ENCODE data around the gene CELA1.
A peak's percentile ranks its signal among the peaks of the same experiment; 100 is the strongest.

Gene CELA1

DNA sequence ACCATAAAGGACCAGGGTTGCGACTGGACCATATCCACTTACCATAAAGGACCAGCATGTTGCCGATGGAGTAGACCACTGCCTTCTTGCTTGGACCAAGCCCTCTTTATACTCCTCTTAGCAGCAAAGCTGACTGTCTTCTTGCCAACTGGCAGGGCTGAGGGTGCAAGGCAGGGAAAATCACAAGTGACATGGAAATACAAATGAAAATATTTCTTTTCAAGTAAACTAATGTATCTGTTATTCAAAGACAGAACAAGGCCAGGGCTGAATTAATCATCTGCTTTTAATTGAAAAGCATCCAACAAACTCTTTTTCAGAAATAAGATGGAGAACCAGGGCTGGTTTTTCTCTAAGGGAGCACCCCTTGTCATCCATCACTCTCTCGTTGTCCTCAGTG is at the start of gene CELA1:
Gene CELA1 (minus strand): TSS at position 99 of the 400 bp plus-strand sequence. CDS start 41 bp downstream, at position 58.
- no peak for DNase-seq

- DNase-seq: peak in 1 of 6 experiments; percentile 11
Observed at GRCh38 chr12:51395283-51396230, 49.1 kb upstream of the CELA1 start.

DNA sequence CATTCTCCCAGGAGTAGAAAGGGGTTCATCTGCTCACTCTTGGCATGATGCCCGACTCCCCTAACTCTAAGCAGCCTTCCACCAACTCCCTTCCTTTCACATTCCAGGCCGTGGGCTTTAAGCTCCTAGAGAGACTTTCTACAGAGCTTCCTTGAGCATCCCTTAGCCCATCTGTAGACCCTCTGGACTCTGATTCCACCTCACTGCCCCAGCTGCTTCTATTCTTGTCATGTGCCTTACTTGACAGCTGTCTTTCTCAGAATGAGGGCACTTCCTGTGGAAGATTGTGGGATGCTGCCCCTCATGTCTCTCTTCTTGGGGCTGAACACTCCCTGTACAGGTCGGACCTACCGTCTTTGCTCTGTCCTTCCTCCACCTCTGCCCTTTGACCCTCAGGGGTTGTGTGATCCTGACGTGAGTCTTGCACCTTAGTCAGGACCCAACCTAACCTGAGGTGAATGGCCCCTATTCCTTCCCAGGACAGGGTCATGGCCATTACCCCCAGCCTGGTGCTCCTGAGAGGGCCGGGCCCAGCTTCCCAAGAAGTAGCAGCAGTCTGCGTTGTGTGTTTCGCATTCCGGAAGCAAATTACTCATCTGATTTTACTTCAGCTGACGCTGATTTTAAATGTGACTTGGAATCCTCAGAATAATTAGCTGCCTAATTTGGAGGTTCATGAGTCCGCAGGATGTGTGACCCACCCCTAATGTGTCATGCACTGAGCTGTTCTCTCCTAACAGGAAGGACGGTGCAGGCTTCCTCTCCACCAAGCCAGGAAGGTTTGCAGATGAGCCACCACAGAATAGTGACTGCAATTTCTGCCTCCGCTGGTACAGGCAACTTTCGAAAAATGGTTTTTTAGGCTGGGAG is 47.4 kb upstream of the CELA1 start:
- DNase-seq: peak in 3 of 6 experiments; percentile 14 to 39 (median 31)

GRCh38 chr12:51392556-51393237 is 46.2 kb upstream of the CELA1 start:
- DNase-seq: peak in 4 of 6 experiments; percentile 8 to 33 (median 12)

- DNase-seq: peak; percentile 37 to 70 (median 57)
Observed at GRCh38 chr12:51391283-51392123, 45.0 kb upstream of the CELA1 start, which contains the start of gene GALNT6. GALNT6 (minus strand) TSS chr12:51391406; CDS start chr12:51379781, 11,625 bp downstream.

DNA sequence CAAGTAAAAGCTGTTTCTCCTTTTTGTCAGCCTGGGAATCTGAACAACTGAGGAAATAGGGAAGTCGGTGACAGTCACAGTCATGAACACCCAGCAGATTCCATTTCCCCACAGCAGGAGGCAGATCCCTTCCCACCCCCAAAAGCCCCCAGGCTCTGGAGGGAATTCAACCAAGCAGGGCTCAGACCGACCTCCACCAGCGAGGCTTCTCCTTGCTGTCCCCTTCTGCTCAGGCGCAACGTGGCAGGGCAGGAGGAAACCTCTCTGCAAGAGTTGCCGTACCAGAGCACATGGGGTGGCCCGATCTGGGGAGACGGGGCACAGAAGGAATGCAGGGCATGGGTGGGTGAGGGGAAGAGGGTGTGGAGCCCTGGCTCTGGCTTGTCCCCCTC is 44.4 kb upstream of the CELA1 start:
- DNase-seq: peak in 2 of 6 experiments; percentile 26 to 45

DNA sequence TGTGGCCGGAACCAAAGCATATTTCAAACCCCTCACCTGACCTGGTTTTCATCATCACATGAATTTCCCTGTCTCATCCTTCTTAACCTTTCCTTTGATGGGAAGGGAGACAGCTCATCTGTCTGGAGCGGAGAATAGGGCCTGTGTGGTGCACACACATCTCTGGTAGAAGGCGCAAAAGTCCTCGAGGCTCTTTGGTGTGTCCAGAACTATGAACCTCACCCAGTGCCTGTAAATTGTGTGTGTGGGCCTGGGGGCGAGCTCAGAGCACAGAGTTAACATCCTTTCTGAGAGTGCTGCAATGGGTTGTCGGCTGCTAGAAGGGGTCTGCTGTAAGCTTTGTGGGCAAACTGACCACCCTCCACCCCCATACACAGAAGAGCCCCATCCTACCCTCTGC is 44.0 kb upstream of the CELA1 start:
- no peak for DNase-seq

DNA sequence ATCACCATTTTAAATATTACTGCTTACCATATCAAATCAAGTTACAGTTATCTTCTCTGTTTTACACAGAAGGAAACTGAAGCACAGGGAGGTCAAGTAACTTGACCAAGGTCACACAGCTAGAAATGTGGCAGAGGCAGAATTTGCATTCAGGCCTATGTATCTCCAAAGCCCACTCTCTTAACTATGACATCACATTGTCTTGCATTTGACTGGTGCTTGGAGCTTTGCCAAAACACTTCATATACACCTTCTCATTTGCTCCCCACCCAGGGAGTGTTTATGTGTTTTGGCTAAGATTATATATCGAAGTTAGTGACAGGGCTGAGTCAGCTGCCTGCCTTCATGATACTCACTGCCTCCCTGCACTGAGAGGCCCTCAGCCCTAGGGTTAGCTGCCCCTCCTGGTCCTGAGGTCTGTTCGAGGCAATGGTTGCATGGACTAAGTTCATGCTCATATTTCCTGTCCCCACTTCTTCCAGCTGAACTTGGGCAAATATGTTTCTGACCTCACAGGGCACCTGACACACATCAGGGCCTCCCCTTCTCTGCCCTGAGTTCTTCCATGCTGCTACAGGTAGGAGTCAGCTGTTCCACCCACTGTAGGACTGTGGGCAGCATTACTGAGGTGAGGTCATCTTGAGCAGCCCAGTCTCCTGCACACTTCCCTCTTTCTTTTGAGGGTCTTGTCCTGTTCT is 43.0 kb upstream of the CELA1 start:
- DNase-seq: peak in 2 of 6 experiments; percentile 15 to 22

- DNase-seq: no peak
Observed at GRCh38 chr12:51388846-51389245, 42.4 kb upstream of the CELA1 start.

GRCh38 chr12:51388069-51388799 is 41.8 kb upstream of the CELA1 start:
- no peak for DNase-seq

GRCh38 chr12:51386351-51386750 is 39.9 kb upstream of the CELA1 start:
- DNase-seq: no peak

- peak in 2 of 6 experiments; percentile 15 to 34 for DNase-seq
Observed at GRCh38 chr12:51383269-51383905, 36.9 kb upstream of the CELA1 start.

DNA sequence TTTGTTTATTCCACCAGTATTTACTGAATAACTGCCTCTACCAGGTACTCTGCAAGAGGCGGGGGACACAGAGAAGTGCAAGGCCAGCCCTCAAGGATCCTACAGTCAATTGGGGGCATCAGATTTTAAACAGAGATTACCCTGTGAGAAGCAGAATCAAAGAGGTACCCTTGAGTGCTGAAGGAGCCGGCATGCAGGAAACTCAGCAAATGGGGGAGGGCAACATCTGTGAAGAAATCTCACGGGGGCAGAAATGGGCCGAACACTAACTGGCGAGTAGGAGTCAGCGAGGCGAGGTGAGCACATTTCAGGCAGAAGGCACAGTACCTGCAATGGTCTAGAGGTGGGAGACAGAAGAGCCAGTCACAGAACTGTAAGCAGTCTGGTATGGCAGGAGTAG is 35.7 kb upstream of the CELA1 start:
- DNase-seq: peak in 1 of 6 experiments; percentile 8

DNA sequence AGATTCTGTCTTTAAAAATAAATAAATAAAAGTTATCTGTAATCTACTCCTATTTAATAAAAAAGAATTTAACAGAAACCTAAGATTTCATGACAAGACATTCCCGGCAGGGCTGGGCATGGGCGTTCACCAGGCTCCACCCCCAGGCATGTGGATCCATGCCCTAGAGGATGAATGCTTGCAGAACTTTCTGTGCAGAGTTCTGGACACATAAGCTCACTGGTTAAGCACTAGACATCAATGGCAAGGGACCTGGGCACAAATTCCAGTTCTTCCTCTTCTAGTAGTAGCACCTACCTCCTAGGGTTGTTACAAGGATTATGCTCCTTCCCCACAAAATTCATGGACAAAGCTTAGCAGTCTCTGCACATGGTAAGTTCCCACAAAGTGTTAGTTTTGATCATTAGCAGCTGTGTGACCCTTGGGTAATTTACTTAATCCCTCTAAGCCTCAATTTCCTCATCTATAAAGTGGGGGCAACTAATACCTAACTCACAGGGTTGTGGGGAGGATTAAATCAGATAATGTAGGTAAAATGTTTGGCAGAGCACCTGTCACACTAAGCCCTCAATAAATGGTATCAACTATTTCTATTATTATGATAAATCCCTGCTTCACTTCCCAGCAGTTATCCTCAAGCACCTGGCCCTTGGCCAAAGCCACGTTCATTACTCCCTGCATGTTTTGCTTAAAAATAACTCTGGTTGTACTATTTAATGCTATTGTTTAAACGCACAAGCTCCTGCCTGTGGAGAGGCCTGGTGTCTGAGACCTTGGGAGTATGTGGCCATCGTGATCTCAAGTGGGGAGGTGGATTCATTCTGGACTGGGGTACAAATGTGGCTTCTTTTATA is 35.0 kb upstream of the CELA1 start:
- no peak for DNase-seq

GRCh38 chr12:51379571-51379970 is 33.1 kb upstream of the CELA1 start:
- no peak for DNase-seq

- no peak for DNase-seq
Observed at GRCh38 chr12:51378749-51379148, 32.3 kb upstream of the CELA1 start.

DNA sequence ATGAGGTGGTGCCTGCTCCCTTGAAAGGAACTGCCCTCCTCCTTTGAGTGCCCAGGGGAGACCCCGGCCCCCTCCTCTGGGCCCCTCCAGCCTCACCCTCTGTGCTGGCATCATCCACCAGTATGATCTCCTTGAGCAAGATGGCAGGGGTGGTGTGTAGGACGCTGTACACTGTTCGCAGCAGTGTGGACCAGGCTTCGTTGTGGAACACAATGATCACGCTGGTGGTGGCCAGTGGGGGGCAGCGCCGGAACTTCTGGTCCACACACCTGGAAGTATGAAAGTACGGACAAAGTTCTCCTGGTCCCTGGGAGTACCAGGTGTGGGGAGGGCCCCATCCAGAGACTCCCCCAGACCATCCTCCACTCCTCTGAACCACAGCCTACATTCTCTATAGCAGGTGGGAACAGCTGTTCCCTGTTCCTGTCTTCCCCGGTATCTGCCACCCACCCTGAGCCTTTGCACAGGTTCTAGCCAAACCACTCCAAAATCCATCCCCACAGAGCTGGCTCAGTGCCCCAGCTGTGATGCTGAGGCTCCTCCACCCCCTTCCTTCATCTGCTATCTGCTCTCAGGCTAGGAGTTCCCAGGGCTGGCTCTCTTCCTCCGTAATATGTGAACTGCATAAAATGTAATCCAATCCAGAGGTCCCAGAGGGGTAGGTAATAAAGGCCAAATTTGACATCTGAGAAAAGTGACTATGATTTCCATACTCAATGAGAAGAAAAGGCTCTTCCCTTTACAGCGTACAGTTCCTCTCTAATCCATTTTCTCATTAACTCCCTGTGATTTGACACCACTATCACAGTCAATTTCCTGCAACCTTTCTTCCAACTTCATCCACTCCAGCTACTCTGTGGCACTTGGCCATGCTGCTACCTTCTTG is 30.9 kb upstream of the CELA1 start:
- DNase-seq: no peak

DNA sequence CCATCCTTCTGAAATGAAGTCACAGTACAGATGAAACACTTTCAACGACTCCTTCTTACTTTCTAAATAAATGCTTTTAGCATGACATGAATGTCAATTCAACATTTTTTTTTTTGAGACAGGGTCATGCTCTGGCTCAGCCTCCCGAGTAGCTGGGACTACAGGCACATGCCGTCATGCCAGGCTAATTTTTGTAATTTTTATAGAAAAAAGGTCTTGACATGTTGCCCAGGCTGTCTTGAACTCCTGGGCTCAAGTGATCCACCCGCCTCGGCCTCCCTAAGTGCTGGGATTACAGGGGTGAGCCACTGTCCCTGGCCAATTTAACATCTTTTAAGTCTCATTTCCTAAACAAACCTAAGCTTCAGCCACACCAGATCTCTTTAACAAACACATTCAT is 28.4 kb upstream of the CELA1 start:
- DNase-seq: no peak

Data from stimulated activated naive CD4-positive, alpha-beta T cell (primary cell).